Testis (tissue), 3 donors: ENCODE data around the gene ABLIM3. TPM values are rescaled to one million over a fixed set of nuclear protein-coding genes. Genes with fewer than 3 reads are reported as not detected.

Experiments used
- DNase-seq: peaks from one replicate; pipeline ENCODE4 v3.0.0-alpha.2; 2019
- H3K27ac ChIP-seq, 2 donors: fragments of 200-600 bp; sonication (generic); one replicate each; pipeline ENCODE4 v1.5.1; 2019
- H3K27me3 ChIP-seq: fragments of 200-600 bp; sonication (generic); one replicate; pipeline ENCODE4 v1.5.1; 2019
- H3K36me3 ChIP-seq: fragments of 200-600 bp; sonication (generic); one replicate; pipeline ENCODE4 v1.5.1; 2017; ENCODE audit warnings: low read depth; ENCODE audit errors: missing control alignments
- H3K4me1 ChIP-seq: fragments of 200-600 bp; sonication (generic); one replicate; pipeline ENCODE4 v1.5.1; 2019
- H3K4me3 ChIP-seq, 2 donors: fragments of 200-600 bp; sonication (generic); one replicate each; pipeline ENCODE4 v1.5.1; 2017 to 2019
- H3K9me3 ChIP-seq: fragments of 200-600 bp; sonication (generic); one replicate; pipeline ENCODE4 v1.5.1; 2017
- CTCF ChIP-seq, 3 experiments: fragments of 450-650 bp in 2 of 3; fragments of 200-600 bp in 1 of 3; sonication (generic) in 1 of 3; IDR thresholded peaks; one replicate each; pipeline ENCODE4 v1.5.1; 2016 to 2019; ENCODE audit warnings: antibody characterized with exemption in 3 of 3, mild to moderate bottlenecking in 2 of 3, moderate library complexity in 1 of 3
- POLR2A ChIP-seq: fragments of 450-650 bp; IDR thresholded peaks from one replicate; pipeline ENCODE4 v1.6.1; 2017; ENCODE audit warnings: antibody characterized with exemption, mild to moderate bottlenecking, moderate library complexity
- WGBS, 2 donors: methylation state at CpG; one replicate each; pipeline ENCODE4 v1.1.5; 2018; 5-methylcytosine and 5-hydroxymethylcytosine counted together
- intact Hi-C: fragments of 100-400 bp; cut with DNase I; formaldehyde crosslinking; loops from one replicate; pipeline ENCODE4 v1.15.1; 2023; ENCODE audit warnings: low total_unique reads
- polyA plus RNA-seq: library from polyadenylated mRNA; stranded (reverse); fragments of 350-450 nt; fragmentation: Illumina TruSeq; extraction: RNeasy Lipid Tissue Mini Kit (QIAGEN cat#74804); gene quantifications from one replicate; pipeline ENCODE4 v1.2.3, GENCODE V29; 2014; ENCODE audit warnings: low read depth, low replicate concordance; ENCODE audit not compliant: insufficient read depth
- total RNA-seq, 2 donors: library from RNA; depleted of rRNA; stranded (reverse); fragments of >200 nt; gene quantifications; one replicate each; pipeline ENCODE4 v1.2.3, GENCODE V29; 2016

Gene ABLIM3
- total and polyA plus RNA-seq, 3 donors from 2014 or later = 5.6 to 8.9 (median 7.6) TPM

GRCh38 chr5:149298842-149299404, 157.6 kb downstream of the ABLIM3 start:
- intact Hi-C loops = no loop called here
- H3K36me3 ChIP-seq = no peaks in the 10 kb centered on the region
- no peaks in the 10 kb centered on the region for H3K9me3 ChIP-seq
- 37 to 59% methylated on average over 6 to 11 of the region's 11 CpGs for WGBS, 2 donors
- TF ChIP-seq POLR2A = no peak
- TF ChIP-seq CTCF (IDR thresholded peaks at IDR 0.05) = no peak
- H3K4me3 ChIP-seq = no peak overlapping the region
- peaks cover 6% of the 10 kb centered on the region for H3K4me1 ChIP-seq
- no peaks in the 10 kb centered on the region for H3K27me3 ChIP-seq
- peak overlapping the region in 1 of 2 donors; percentile 60 for H3K27ac ChIP-seq
- no peak for DNase-seq

GRCh38 chr5:149299451-149300054, 158.3 kb downstream of the ABLIM3 start:
- DNase-seq = peak; percentile 57
- no peaks in the 10 kb centered on the region for H3K36me3 ChIP-seq
- TF ChIP-seq CTCF (IDR thresholded peaks at IDR 0.05) = no peak
- no peak for TF ChIP-seq POLR2A
- WGBS, 2 donors = 59 to 61% methylated on average over 6 to 12 of the region's 14 CpGs
- H3K4me3 ChIP-seq = no peak overlapping the region
- peaks cover 6% of the 10 kb centered on the region for H3K4me1 ChIP-seq
- H3K27ac ChIP-seq = no peak overlapping the region
- no peaks in the 10 kb centered on the region for H3K27me3 ChIP-seq
- intact Hi-C loops = no loop called here
- H3K9me3 ChIP-seq = no peaks in the 10 kb centered on the region

- no peaks in the 10 kb centered on the region for H3K36me3 ChIP-seq
- H3K27me3 ChIP-seq = no peaks in the 10 kb centered on the region
- no peak for DNase-seq
- no peak overlapping the region for H3K4me3 ChIP-seq
- 88 to 91% methylated on average over 4 to 6 of the region's 6 CpGs for WGBS, 2 donors
- H3K27ac ChIP-seq = no peak overlapping the region
- H3K4me1 ChIP-seq = peaks cover 6% of the 10 kb centered on the region
- TF ChIP-seq CTCF (IDR thresholded peaks at IDR 0.05) = no peak
- TF ChIP-seq POLR2A = no peak
- intact Hi-C loops = no loop called here
- no peaks in the 10 kb centered on the region for H3K9me3 ChIP-seq
These were observed 159.1 kb downstream of the ABLIM3 start for GRCh38 chr5:149300441-149300840.

GRCh38 chr5:149301049-149301743, 159.9 kb downstream of the ABLIM3 start:
- Histone ChIP-seq H3K27ac (no peak overlapping the region), H3K4me3 (no peak overlapping the region), H3K4me1 (peaks cover 6% of the 10 kb centered on the region), H3K9me3 (no peaks in the 10 kb centered on the region), H3K27me3 (no peaks in the 10 kb centered on the region), H3K36me3 (no peaks in the 10 kb centered on the region)
- TF ChIP-seq CTCF (IDR thresholded peaks at IDR 0.05) (no peak), POLR2A (no peak)
- no peak for DNase-seq
- 93 to 96% methylated on average over 13 of the region's 13 CpGs for WGBS, 2 donors
- intact Hi-C loops = no loop called here
